Lower leg skin (tissue), 3 donors: ENCODE measurements around the gene ARHGEF4.

Source experiments
- POLR2A ChIP-seq, 2 donors: fragments of 450-650 bp; IDR thresholded peaks; one replicate each; pipeline ENCODE4 v1.6.1; 2016 to 2017; ENCODE audit warnings: antibody characterized with exemption in 2 of 2, mild to moderate bottlenecking in 1 of 2, moderate library complexity in 1 of 2
- TF ChIP-seq, protein P1 (sequence below), 3 donors: fragments of 450-650 bp; IDR thresholded peaks; one replicate each; pipeline ENCODE4 v1.5.1; 2016; ENCODE audit warnings: antibody characterized with exemption in 3 of 3, mild to moderate bottlenecking in 3 of 3, moderate library complexity in 2 of 3

DNA sequence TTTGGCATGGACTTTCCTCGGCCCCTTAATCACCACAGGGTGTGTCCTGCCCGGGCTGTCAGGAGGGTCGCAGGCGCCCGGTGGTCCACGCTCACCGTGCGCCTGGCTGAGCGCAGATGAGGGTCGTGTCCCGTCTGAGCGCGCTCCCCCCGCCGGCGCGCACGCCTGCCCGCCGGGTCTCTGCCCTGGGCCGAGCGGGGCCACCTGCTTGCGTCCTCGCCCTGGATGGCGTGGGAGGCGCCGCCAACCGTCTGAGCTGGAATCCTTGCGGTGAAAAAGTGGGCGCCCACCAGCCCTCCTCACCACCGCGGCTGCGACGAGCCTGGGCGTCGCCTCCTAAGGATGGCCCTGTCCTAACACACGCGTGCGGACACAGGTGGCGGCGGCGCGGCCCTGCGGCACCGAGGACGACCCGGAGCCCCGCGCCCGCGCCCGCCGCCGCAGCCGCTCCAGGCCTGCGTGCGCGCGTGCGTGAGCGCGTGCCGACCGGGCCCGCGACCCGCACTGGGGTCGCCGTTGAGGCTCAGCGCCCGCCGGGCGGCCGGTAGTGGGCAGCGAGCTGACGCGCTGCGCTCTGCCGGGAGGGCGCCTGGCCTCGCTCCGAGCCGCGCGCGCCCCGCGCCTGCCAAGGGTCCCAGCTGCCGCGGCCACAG, 126.6 kb downstream of the ARHGEF4 start:
- TF ChIP-seq POLR2A (IDR thresholded peaks at IDR 0.05): no peak
- TF ChIP-seq, protein P1, sequence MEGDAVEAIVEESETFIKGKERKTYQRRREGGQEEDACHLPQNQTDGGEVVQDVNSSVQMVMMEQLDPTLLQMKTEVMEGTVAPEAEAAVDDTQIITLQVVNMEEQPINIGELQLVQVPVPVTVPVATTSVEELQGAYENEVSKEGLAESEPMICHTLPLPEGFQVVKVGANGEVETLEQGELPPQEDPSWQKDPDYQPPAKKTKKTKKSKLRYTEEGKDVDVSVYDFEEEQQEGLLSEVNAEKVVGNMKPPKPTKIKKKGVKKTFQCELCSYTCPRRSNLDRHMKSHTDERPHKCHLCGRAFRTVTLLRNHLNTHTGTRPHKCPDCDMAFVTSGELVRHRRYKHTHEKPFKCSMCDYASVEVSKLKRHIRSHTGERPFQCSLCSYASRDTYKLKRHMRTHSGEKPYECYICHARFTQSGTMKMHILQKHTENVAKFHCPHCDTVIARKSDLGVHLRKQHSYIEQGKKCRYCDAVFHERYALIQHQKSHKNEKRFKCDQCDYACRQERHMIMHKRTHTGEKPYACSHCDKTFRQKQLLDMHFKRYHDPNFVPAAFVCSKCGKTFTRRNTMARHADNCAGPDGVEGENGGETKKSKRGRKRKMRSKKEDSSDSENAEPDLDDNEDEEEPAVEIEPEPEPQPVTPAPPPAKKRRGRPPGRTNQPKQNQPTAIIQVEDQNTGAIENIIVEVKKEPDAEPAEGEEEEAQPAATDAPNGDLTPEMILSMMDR (IDR thresholded peaks at IDR 0.05): no peak
